GM20000 (cell line): ENCODE data around the gene CACFD1.

ENCODE experiments used
- DNase-seq: peaks from one replicate; pipeline ENCODE4 v3.0.0; 2012; ENCODE audit warnings: low spot score
- CTCF ChIP-seq: IDR thresholded peaks from 2 replicates; pipeline ENCODE4 v1.5.1; 2012; ENCODE audit warnings: mild to moderate bottlenecking, control low read depth; ENCODE audit errors: extremely low read depth, missing control alignments

The CACFD1 gene

GRCh38 chr9:133512253-133513213, 52.8 kb downstream of the CACFD1 start:
- no peak for TF ChIP-seq CTCF
- no peak for DNase-seq

- no peak for DNase-seq
- TF ChIP-seq CTCF = no peak
Observed at GRCh38 chr9:133513214-133514100, 53.7 kb downstream of the CACFD1 start.

GRCh38 chr9:133514460-133515239, 54.9 kb downstream of the CACFD1 start:
- no peak for DNase-seq
- TF ChIP-seq CTCF = no peak

- DNase-seq = no peak
- TF ChIP-seq CTCF = no peak
Observed at GRCh38 chr9:133515240-133515610, 55.4 kb downstream of the CACFD1 start.

- TF ChIP-seq CTCF = no peak
- DNase-seq = no peak
Observed at GRCh38 chr9:133515615-133516255, 56.0 kb downstream of the CACFD1 start.

- TF ChIP-seq CTCF = no peak
- DNase-seq = no peak
Observed at GRCh38 chr9:133516256-133516960, 56.6 kb downstream of the CACFD1 start.
